Sigmoid colon (tissue), 7 donors: ENCODE results near the gene SPATC1L. TPM values are rescaled to one million over a fixed set of nuclear protein-coding genes. Genes with fewer than 3 reads are reported as not detected.
A peak's percentile ranks its signal among the peaks of the same experiment; 100 is the strongest.

Source experiments
- DNase-seq: peaks from one replicate; pipeline ENCODE4 v3.0.0-alpha.2; 2019
- H3K27ac ChIP-seq, 4 donors: fragments of 200-600 bp; sonication (generic); one replicate each; pipeline ENCODE4 v1.5.1; 2016 to 2019; ENCODE audit warnings: mild to moderate bottlenecking in 1 of 4
- H3K27me3 ChIP-seq, 3 donors: fragments of 200-600 bp; sonication (generic); one replicate each; pipeline ENCODE4 v1.5.1; 2019; ENCODE audit warnings: mild to moderate bottlenecking in 1 of 3
- H3K36me3 ChIP-seq, 4 donors: fragments of 200-600 bp; sonication (generic); one replicate each; pipeline ENCODE4 v1.5.1; 2016 to 2019
- H3K4me1 ChIP-seq, 4 donors: fragments of 200-600 bp; sonication (generic); one replicate each; pipeline ENCODE4 v1.5.1; 2017 to 2019
- H3K4me3 ChIP-seq, 4 donors: fragments of 200-600 bp; sonication (generic); one replicate each; pipeline ENCODE4 v1.5.1; 2017 to 2019; ENCODE audit warnings: mild to moderate bottlenecking in 2 of 4, moderate library complexity in 1 of 4
- H3K9me3 ChIP-seq, 4 donors: fragments of 200-600 bp in 3 of 4; sonication (generic) in 3 of 4; one replicate each; pipeline versions ENCODE4 v1.5.1 to v1.6.1; 2013 to 2019
- CTCF ChIP-seq, 4 experiments: fragments of 450-650 bp in 3 of 4; fragments of 200-600 bp in 1 of 4; IDR thresholded peaks; one replicate each; pipeline ENCODE4 v1.5.1; 2016 to 2019; ENCODE audit warnings: antibody characterized with exemption in 4 of 4, mild to moderate bottlenecking in 3 of 4, moderate library complexity in 2 of 4
- EP300 ChIP-seq, 4 donors: sonication (generic); formaldehyde crosslinking; IDR thresholded peaks; one replicate each; pipeline ENCODE4 v1.6.1; 2017; ENCODE audit warnings: antibody characterized with exemption in 4 of 4
- POLR2A ChIP-seq, 2 donors: fragments of 450-650 bp; IDR thresholded peaks; one replicate each; pipeline ENCODE4 v1.6.1; 2016; ENCODE audit warnings: antibody characterized with exemption in 2 of 2, mild to moderate bottlenecking in 2 of 2, moderate library complexity in 2 of 2
- POLR2AphosphoS5 ChIP-seq, 4 donors: sonication (generic); formaldehyde crosslinking; IDR thresholded peaks; one replicate each; pipeline ENCODE4 v1.6.1; 2017; ENCODE audit warnings: antibody characterized with exemption in 4 of 4
- WGBS, 2 donors: extraction: QIAGEN DNeasy Blood & Tissue Kit; methylation state at CpG; one replicate each; pipeline ENCODE4 v1.1.7; 2013; 5-methylcytosine and 5-hydroxymethylcytosine counted together
- intact Hi-C: fragments of 100-400 bp; cut with DNase I; formaldehyde crosslinking; loops from one replicate; pipeline ENCODE4 v1.15.1; 2023
- polyA plus RNA-seq, 3 donors: library from polyadenylated mRNA; stranded (reverse); fragments of 200-250 nt; gene quantifications; one replicate each; pipeline ENCODE4 v1.2.3, GENCODE V29; 2013
- total RNA-seq, 4 donors: library from RNA; depleted of rRNA; stranded (reverse); fragments of >200 nt; gene quantifications; one replicate each; pipeline ENCODE4 v1.1.0, GENCODE V29; 2016
- donor health status: healthy with polysubstance abuse.
- donor health status: Bipolar disorder and iron deficiency.
- donor health status: healthy.

SPATC1L gene
- total and polyA plus RNA-seq, 7 donors: 0.95 to 18.3 (median 7.8) TPM

- Histone ChIP-seq H3K27ac (no peak overlapping the region), H3K27me3 (no peaks in the 10 kb centered on the region), H3K4me3 (no peak overlapping the region), H3K36me3 (peaks cover 16 to 96% (median 40%) of the 10 kb centered on the region in 4 donors), H3K4me1 (no peaks in the 10 kb centered on the region), H3K9me3 (no peaks in the 10 kb centered on the region)
- DNase-seq: peak; percentile 53
- intact Hi-C loops: no loop called here
- WGBS, 2 donors: 83 to 92% methylated on average over 23 of the region's 23 CpGs
- TF ChIP-seq CTCF (IDR thresholded peaks at IDR 0.05) (no peak), POLR2AphosphoS5 (IDR thresholded peaks at IDR 0.05) (no peak), POLR2A (IDR thresholded peaks at IDR 0.05) (no peak), EP300 (IDR thresholded peaks at IDR 0.05) (no peak)
These were observed 27.8 kb upstream of the SPATC1L start for GRCh38 chr21:46211786-46212720.

- Histone ChIP-seq H3K36me3 (peaks cover 16 to 99% (median 43%) of the 10 kb centered on the region in 4 donors), H3K9me3 (no peaks in the 10 kb centered on the region), H3K4me1 (no peaks in the 10 kb centered on the region), H3K27ac (no peak overlapping the region), H3K4me3 (no peak overlapping the region), H3K27me3 (no peaks in the 10 kb centered on the region)
- peak; percentile 54 for DNase-seq
- intact Hi-C loops: no loop called here
- 97 to 98% methylated on average over 7 of the region's 7 CpGs for WGBS, 2 donors
- no peak for TF ChIP-seq CTCF (IDR thresholded peaks at IDR 0.05)
- no peak for TF ChIP-seq EP300 (IDR thresholded peaks at IDR 0.05)
- no peak for TF ChIP-seq POLR2AphosphoS5 (IDR thresholded peaks at IDR 0.05)
These were observed 27.1 kb upstream of the SPATC1L start for GRCh38 chr21:46211376-46211775.

- Histone ChIP-seq H3K4me3 (no peak overlapping the region), H3K27me3 (no peaks in the 10 kb centered on the region), H3K36me3 (peaks cover 16 to 99% (median 43%) of the 10 kb centered on the region in 4 donors), H3K4me1 (no peaks in the 10 kb centered on the region), H3K9me3 (no peaks in the 10 kb centered on the region), H3K27ac (no peak overlapping the region)
- peak; percentile 56 for DNase-seq
- intact Hi-C loops: no loop called here
- 91 to 92% methylated on average over 16 of the region's 16 CpGs for WGBS, 2 donors
- TF ChIP-seq POLR2AphosphoS5 (IDR thresholded peaks at IDR 0.05): no peak
- TF ChIP-seq POLR2A (IDR thresholded peaks at IDR 0.05): no peak
- TF ChIP-seq EP300 (IDR thresholded peaks at IDR 0.05): no peak
- no peak for TF ChIP-seq CTCF (IDR thresholded peaks at IDR 0.05)
These were observed 26.3 kb upstream of the SPATC1L start for GRCh38 chr21:46210378-46211136.

GRCh38 chr21:46208761-46209721 lies 24.8 kb upstream of the SPATC1L start:
- no peak for TF ChIP-seq POLR2AphosphoS5 (IDR thresholded peaks at IDR 0.05)
- TF ChIP-seq POLR2A (IDR thresholded peaks at IDR 0.05): no peak
- no peak for TF ChIP-seq CTCF (IDR thresholded peaks at IDR 0.05)
- TF ChIP-seq EP300 (IDR thresholded peaks at IDR 0.05): no peak
- Histone ChIP-seq H3K9me3 (no peaks in the 10 kb centered on the region), H3K27ac (no peak overlapping the region), H3K4me3 (no peak overlapping the region), H3K4me1 (no peaks in the 10 kb centered on the region), H3K27me3 (no peaks in the 10 kb centered on the region), H3K36me3 (peaks cover 16 to 97% (median 50%) of the 10 kb centered on the region in 4 donors)
- DNase-seq: peak; percentile 62
- intact Hi-C loops: no loop called here
- WGBS, 2 donors: 94% methylated on average over 23 of the region's 23 CpGs
